Heart right ventricle (tissue), 16 donors: ENCODE data around the gene MEGF11. TPM values are rescaled to one million over a fixed set of nuclear protein-coding genes. Genes with fewer than 3 reads are reported as not detected.

Experiments used
- ATAC-seq, 8 donors: fragments of 200-7000 bp; cut with Tn5 transposase; one replicate each; pipeline ENCODE4 v1.9.1; 2020; ENCODE audit warnings: mild to moderate bottlenecking in 8 of 8, moderate library complexity in 8 of 8, moderate number of reproducible peaks in 1 of 8
- DNase-seq, 2 donors: peaks; one replicate each; pipeline ENCODE4 v3.0.0-alpha.2; 2020
- H3K27ac ChIP-seq, 10 donors: fragments of 200-600 bp; sonication (generic) in 2 of 10; one replicate each; pipeline versions ENCODE4 v1.5.0 to v1.8.0; 2020 to 2022; ENCODE audit warnings: mild to moderate bottlenecking in 3 of 10
- H3K27me3 ChIP-seq, 7 donors: fragments of 200-600 bp; one replicate each; pipeline ENCODE4 v1.8.0; 2021 to 2022; ENCODE audit warnings: mild to moderate bottlenecking in 2 of 7
- H3K36me3 ChIP-seq, 9 donors: fragments of 200-600 bp; sonication (generic) in 1 of 9; one replicate each; pipeline versions ENCODE4 v1.5.0 to v1.8.0; 2020 to 2022; ENCODE audit warnings: mild to moderate bottlenecking in 2 of 9
- H3K4me1 ChIP-seq, 9 donors: fragments of 200-600 bp; sonication (generic) in 1 of 9; one replicate each; pipeline versions ENCODE4 v1.5.0 to v1.8.0; 2020 to 2022; ENCODE audit warnings: mild to moderate bottlenecking in 4 of 9
- H3K4me3 ChIP-seq, 10 donors: fragments of 200-600 bp; sonication (generic) in 2 of 10; one replicate each; pipeline versions ENCODE4 v1.5.0 to v1.8.0; 2020 to 2022; ENCODE audit warnings: mild to moderate bottlenecking in 7 of 10, moderate library complexity in 2 of 10
- H3K9me3 ChIP-seq, 11 donors: fragments of 200-600 bp in 10 of 11; sonication (generic) in 2 of 11; one replicate each; pipeline versions ENCODE4 v1.5.0 to v1.8.0; 2013 to 2022; ENCODE audit warnings: mild to moderate bottlenecking in 2 of 11, control low read depth in 1 of 11, moderate library complexity in 1 of 11
- WGBS, 2 donors: extraction: QIAGEN DNeasy Blood & Tissue Kit; methylation state at CpG; one replicate each; pipeline ENCODE4 v1.1.7; 2013; ENCODE audit warnings: inconsistent platforms in 1 of 2; 5-methylcytosine and 5-hydroxymethylcytosine counted together
- intact Hi-C, 10 donors: fragments of 100-400 bp; cut with DNase I; formaldehyde crosslinking; loops; one replicate each; pipeline versions ENCODE4 v1.11.1 to v1.14.2; 2022
- polyA plus RNA-seq, 2 donors: library from polyadenylated mRNA; stranded (reverse); fragments of 200-250 nt; gene quantifications; one replicate each; pipeline ENCODE4 v1.2.3, GENCODE V29; 2013
- total RNA-seq, 10 donors: library from RNA; stranded (reverse); fragmentation: NEBNext Ultra II Directional in 3 of 10; extraction: Animal tissue kit (Norgen Biotek cat#: 25700) in 3 of 10; gene quantifications; one replicate each; pipeline versions ENCODE4 v1.2.1 to v1.2.4, GENCODE V29; 2021 to 2023
- TF ChIP-seq, protein P1 (sequence below), 9 donors: fragments of 200-600 bp; sonication (generic) in 2 of 9; IDR thresholded peaks; one replicate each; pipeline versions ENCODE4 v1.5.0 to v1.8.0; 2021 to 2022; ENCODE audit warnings: antibody characterized with exemption in 9 of 9, mild to moderate bottlenecking in 5 of 9, moderate library complexity in 1 of 9
- donor health status: Arrhythmogenic right ventricular cardiomyopathy.
- donor health status: ischemic (EF 13 %, LVEDD 7.1; RV severe dilation, severe dysfunction).
- donor health status: healthy with polysubstance abuse.
- donor health status: DM: no; HTN: yes; CAD: no.
- donor health status: DM: no; HTN: no; CAD: no.
- donor health status: ischemic (EF 25% LVEDD 6.9; RV normal size, moderate dysfunction).
- donor health status: ischemic (EF 25% LVEDD 5.7; RV mildly dilated, moderate dysfunction).
- donor health status: healthy.
- donor health status: DM: yes; HTN: yes; CAD: no.
- donor health status: Ischemic cardiomyopathy.
- donor health status: ischemic (EF 35%, LVEDD 5.7; RV mildly dilated, moderate dysfunction).
- donor health status: nonischemic (EF 11% LVEDD 7.7; RV severe dilation, severe dysfunction).
- donor health status: DM: yes; HTN: yes; CAD: no.
- donor health status: PGD.
- donor health status: ischemic (EF 29% LVEDD 5.4; RV normal size, mild dysfunction).
- donor health status: nonischemic (EF 23%, LVEDD 6.1; RV moderate dilation, normal function).

Gene MEGF11
- total and polyA plus RNA-seq, 12 donors: 0.03 TPM; not detected in 11

DNA sequence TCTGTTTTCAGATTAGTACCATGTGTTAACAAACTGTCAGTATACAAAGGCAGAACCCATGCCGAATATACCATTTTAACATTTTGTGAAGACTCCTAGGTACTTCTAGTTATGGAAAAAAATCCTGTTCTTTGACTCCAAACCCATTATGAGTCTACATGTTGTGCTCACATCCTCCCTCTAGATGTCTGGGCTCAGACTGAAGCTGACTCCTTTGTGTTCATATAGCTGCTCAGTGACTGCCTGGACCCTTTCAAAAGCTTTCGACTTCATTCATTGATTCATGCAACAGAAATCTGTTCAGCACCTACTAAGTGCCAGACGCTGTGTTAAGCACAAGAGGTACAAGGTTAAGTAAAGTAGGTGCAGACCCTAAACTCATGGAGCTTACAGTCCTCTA, 60.5 kb downstream of the MEGF11 start:
- Histone ChIP-seq H3K36me3 (no peaks in the 10 kb centered on the region), H3K9me3 (no peaks in the 10 kb centered on the region), H3K4me3 (no peak overlapping the region), H3K27ac (no peak overlapping the region), H3K27me3 (peaks cover 0 to 22% (median 7%) of the 10 kb centered on the region in 7 donors), H3K4me1 (no peaks in the 10 kb centered on the region)
- TF ChIP-seq, protein P1, sequence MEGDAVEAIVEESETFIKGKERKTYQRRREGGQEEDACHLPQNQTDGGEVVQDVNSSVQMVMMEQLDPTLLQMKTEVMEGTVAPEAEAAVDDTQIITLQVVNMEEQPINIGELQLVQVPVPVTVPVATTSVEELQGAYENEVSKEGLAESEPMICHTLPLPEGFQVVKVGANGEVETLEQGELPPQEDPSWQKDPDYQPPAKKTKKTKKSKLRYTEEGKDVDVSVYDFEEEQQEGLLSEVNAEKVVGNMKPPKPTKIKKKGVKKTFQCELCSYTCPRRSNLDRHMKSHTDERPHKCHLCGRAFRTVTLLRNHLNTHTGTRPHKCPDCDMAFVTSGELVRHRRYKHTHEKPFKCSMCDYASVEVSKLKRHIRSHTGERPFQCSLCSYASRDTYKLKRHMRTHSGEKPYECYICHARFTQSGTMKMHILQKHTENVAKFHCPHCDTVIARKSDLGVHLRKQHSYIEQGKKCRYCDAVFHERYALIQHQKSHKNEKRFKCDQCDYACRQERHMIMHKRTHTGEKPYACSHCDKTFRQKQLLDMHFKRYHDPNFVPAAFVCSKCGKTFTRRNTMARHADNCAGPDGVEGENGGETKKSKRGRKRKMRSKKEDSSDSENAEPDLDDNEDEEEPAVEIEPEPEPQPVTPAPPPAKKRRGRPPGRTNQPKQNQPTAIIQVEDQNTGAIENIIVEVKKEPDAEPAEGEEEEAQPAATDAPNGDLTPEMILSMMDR (IDR thresholded peaks at IDR 0.05): no peak
- intact Hi-C loops: loop anchor here in 1 of 10 donors (5.0 kb wide), 1 partner anchor 276 kb away; no protein-coding TSS in a partner anchor
- 89 to 91% methylated on average over 3 of the region's 3 CpGs for WGBS, 2 donors
- ATAC-seq: no peak
- no peak for DNase-seq

DNA sequence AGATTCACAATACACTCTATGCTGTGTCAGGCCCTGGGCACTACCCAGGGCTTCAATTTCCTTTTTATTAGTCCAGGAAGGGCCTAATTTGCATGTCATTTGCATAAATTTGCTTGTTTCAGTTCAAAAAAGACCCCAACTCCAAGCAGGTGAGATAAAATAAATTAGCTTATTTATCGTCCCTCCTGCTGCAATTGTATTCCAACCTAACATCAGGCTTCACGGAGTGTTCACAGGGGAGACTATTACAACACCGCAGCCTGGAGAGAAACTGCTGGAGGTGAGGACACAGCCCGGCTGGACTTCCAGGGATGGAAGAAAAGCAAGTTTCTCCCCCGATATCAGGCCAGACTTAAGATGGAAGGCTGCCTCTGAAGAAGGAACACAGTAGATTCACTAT, 62.8 kb downstream of the MEGF11 start:
- ATAC-seq (no peak), DNase-seq (no peak)
- H3K27me3 ChIP-seq: peaks cover 0 to 30% (median 10%) of the 10 kb centered on the region in 7 donors

DNA sequence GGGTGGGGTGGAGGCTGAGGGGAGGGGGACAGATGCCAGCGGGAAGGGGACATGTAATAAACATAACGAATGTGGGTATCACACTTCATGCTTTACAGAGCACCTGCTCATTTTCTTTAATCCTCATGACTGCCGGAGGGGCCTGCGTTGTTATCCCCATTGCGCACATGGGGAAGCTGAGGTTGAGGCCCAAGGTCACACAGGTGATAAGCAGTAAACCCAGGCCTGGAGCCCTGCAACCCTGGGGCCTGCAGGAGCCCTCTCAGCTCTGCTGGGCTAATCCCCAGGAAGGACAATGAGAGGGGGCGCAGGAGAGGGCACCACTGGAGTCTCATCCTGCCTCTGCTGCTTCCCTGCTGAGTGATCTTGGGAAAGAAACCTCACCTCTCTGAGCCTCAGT, 64.3 kb downstream of the MEGF11 start:
- ATAC-seq (no peak), DNase-seq (no peak)
- H3K36me3 ChIP-seq: no peaks in the 10 kb centered on the region
- no peak overlapping the region for H3K4me3 ChIP-seq
- H3K4me1 ChIP-seq: no peaks in the 10 kb centered on the region
- intact Hi-C loops: loop anchor here in 1 of 10 donors (10.0 kb wide), 1 partner anchor 264 kb away; no protein-coding TSS in a partner anchor
- H3K27me3 ChIP-seq: peaks cover 0 to 40% (median 22%) of the 10 kb centered on the region in 7 donors
- H3K27ac ChIP-seq: no peak overlapping the region
- WGBS, 2 donors: 88 to 95% methylated on average over 6 of the region's 6 CpGs
- H3K9me3 ChIP-seq: no peaks in the 10 kb centered on the region
- TF ChIP-seq, protein P1 (IDR thresholded peaks at IDR 0.05): no peak

More for the DNA sequence above, 62.8 kb downstream of the MEGF11 start:
- H3K36me3 ChIP-seq: no peaks in the 10 kb centered on the region
- no peaks in the 10 kb centered on the region for H3K4me1 ChIP-seq
- TF ChIP-seq, protein P1 (IDR thresholded peaks at IDR 0.05): no peak
- H3K9me3 ChIP-seq: no peaks in the 10 kb centered on the region
- H3K27ac ChIP-seq: no peak overlapping the region
- no peak overlapping the region for H3K4me3 ChIP-seq
- 73% methylated on average over 5 of the region's 5 CpGs for WGBS, 2 donors
- intact Hi-C loops: loop anchor here in 1 of 10 donors (5.0 kb wide), 1 partner anchor 273 kb away; no protein-coding TSS in a partner anchor

DNA sequence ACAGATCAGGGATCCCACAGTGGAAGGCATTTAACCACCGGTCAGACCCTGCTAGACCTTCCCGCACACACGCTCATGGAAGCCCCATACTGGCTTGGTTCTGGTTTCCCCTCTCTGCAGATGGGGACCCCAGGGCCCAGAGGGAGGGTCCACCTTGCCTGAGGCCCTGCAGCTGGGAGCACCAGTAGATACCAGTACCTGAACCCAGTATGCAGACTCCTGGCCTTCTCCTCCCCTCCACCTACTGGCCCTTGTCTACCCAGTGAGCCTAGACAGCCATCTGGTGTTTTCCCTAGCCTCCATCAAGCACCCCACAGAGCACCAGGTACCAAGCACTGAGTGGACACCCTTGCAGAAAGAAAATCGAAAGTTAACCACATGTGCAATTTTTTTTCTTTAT, 65.1 kb downstream of the MEGF11 start:
- intact Hi-C loops: loop anchor here in 1 of 10 donors (10.0 kb wide), 1 partner anchor 264 kb away; no protein-coding TSS in a partner anchor
- TF ChIP-seq, protein P1 (IDR thresholded peaks at IDR 0.05): peak in 2 of 9 donors; percentile 6 to 24

More for the DNA sequence above, 65.1 kb downstream of the MEGF11 start:
- Histone ChIP-seq H3K9me3 (no peaks in the 10 kb centered on the region), H3K36me3 (no peaks in the 10 kb centered on the region), H3K4me3 (no peak overlapping the region), H3K27ac (no peak overlapping the region), H3K4me1 (no peaks in the 10 kb centered on the region), H3K27me3 (peaks cover 0 to 46% (median 31%) of the 10 kb centered on the region in 7 donors)
- peak in 2 of 8 donors; percentile 45 to 51 for ATAC-seq
- DNase-seq: no peak
- 81 to 87% methylated on average over 4 of the region's 4 CpGs for WGBS, 2 donors
